ENCODE measurements around the gene ZNF613.

GRCh38 chr19:51971624-51972023 lies 44.4 kb downstream of the ZNF613 start:
- TF ChIP-seq CTCF (IDR thresholded peaks at IDR 0.05) (no peak), EP300 (IDR thresholded peaks at IDR 0.05; ENCODE audit: low read depth) (no peak)
